Fibroblast of mammary gland (primary cell): Measurements from ENCODE around the gene CACNB4.
"Not testable (repeated sequence)": the region's sequence is repeated elsewhere in the genome, so short reads cannot be mapped to it uniquely, and the experiment has no call there.

ENCODE experiments used
- DNase-seq: peaks from one replicate; pipeline ENCODE4 v3.0.0-alpha.2; 2010; ENCODE audit warnings: low read depth
- H3K4me3 ChIP-seq: 2 replicates; pipeline ENCODE4 v1.5.1; 2011; ENCODE audit warnings: low read depth, mild to moderate bottlenecking, low read length, moderate library complexity; ENCODE audit not compliant: control insufficient read depth
- CTCF ChIP-seq: conservative IDR thresholded peaks from 2 replicates; pipeline ENCODE4 v1.5.1; 2011; ENCODE audit warnings: low read depth, low read length, inconsistent platforms; ENCODE audit not compliant: control insufficient read depth, insufficient read depth

The CACNB4 gene

GRCh38 chr2:151928380-151928779, 170.5 kb downstream of the CACNB4 start:
- no peak for TF ChIP-seq CTCF
- H3K4me3 ChIP-seq, result no peak overlapping the region
- peak; percentile 5 for DNase-seq

DNA sequence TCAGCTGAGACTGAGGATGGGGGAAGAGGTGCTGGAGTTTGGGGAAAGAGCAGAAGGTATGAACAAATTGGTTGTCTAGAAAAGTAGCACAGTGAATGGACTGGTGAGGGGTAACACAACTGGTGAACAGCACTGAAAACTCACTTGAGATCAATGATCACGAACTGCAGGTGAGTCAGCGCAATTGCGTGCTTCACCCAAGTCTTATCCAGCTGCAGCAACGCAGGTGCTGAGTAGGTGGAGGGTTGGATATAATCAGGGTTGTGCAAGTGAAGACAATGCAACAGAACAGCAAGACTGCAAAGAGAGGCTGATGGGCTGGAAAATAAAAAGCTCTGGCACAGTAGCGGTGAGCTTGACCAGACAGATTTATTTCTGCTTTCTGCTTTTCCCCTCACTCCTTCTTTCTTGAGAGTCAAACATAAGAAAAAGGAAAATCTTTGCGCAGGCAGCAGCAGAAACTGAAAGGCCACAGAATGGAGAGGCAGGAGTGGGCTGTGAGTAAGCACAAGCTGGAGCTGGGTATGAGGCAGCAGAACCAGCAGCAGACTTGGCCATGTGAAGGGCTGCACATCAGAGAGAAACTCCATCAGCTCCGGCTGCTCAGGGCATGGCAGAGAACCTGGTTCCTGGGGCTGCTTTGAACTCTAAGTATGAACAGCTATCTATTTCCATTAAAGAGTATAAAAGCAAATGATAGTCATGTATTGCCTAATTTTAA, 171.2 kb downstream of the CACNB4 start:
- no peak for DNase-seq
- no peak overlapping the region for H3K4me3 ChIP-seq
- TF ChIP-seq CTCF, result no peak

DNA sequence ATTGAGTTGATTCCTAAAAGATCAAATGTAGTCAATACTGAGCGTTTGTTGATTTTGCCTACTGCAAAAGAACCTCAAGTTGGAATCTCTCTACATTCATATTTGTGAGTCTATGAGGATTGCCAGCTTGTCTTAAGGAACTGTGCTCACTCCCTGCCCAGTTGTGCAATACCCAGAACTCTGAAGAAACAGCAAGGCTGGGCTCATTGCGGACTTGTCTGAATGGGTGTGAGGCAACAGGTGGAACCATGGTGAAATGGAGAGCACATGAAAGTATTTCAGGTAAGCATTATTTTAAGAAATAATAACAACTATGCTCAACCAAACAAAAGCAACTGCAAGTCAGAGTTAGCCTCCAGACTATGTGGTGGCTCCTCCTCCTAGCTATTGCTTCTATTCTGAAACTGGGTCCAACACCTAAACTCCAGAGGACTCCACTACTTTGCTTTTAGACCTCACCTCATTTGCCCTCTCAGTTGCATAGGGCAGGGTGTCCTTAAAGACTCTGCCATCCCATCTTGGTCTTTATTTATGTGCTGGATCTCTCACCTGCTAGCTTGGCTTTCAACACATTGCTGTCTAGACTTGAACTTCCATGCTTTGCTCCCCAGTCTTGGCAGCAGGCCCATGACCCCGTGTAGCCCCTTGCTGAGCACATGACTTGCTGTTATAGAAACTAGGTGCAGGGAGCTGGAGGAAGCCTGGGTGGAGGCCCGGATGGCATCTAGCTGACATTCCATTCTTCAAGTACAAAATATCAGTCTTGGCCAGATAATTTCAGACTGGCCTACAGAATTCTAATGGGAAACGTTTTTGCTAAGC, 175.8 kb downstream of the CACNB4 start:
- no peak for TF ChIP-seq CTCF
- H3K4me3 ChIP-seq, result no peak overlapping the region
- peak; percentile 9 for DNase-seq

GRCh38 chr2:151919786-151920185, 179.1 kb downstream of the CACNB4 start:
- H3K4me3 ChIP-seq, result no peak overlapping the region
- TF ChIP-seq CTCF, result no peak
- DNase-seq, result no peak

DNA sequence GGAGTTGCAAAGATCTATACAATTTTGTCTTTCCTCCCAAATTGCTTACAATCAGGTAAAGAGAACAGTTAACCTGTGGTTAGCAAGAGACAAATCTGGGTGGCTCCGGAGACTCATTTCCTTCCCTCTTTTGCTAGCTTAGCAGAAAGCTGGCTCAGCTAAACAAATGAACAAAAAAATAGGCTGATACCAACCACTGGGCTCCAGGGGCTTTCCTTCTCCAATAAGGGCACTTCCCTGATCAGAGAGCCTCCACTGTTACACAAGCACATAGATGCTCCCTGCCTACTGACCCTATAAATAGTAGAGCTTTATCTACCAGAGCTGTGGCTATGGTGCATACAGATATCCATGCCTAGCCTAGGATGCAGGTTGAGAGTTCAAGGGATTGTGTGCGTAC, 180.5 kb downstream of the CACNB4 start:
- no peak for TF ChIP-seq CTCF
- DNase-seq, result no peak
- no peak overlapping the region for H3K4me3 ChIP-seq

DNA sequence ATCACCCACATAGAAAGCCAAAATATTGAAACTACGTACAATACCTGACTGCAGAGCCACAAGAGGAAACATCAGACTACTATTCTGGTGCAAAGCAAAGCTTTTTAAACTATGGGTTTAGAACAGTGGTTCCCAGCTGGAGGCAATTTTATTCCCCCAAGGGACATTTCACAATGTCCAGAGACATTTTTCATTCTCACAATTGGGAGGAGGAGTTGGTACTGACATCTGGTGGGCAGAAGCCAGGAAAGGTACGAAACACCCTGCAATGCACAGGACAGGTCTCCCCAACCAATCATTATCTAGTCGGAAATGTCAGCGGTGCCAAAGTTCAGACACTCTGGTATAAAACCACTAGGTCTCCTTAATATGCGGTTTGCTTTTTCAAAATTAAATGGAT, 182.2 kb downstream of the CACNB4 start:
- H3K4me3 ChIP-seq, result no peak overlapping the region
- peak; percentile 21 for DNase-seq
- TF ChIP-seq CTCF, result no peak

GRCh38 chr2:151915629-151916025, 183.2 kb downstream of the CACNB4 start:
- DNase-seq, H3K4me3 ChIP-seq: not testable (repeated sequence)
